Measurements from ENCODE around the gene GRB2.
"Not testable (repeated sequence)": the region's sequence is repeated elsewhere in the genome, so short reads cannot be mapped to it uniquely, and the experiment has no call there.

The GRB2 gene

DNA sequence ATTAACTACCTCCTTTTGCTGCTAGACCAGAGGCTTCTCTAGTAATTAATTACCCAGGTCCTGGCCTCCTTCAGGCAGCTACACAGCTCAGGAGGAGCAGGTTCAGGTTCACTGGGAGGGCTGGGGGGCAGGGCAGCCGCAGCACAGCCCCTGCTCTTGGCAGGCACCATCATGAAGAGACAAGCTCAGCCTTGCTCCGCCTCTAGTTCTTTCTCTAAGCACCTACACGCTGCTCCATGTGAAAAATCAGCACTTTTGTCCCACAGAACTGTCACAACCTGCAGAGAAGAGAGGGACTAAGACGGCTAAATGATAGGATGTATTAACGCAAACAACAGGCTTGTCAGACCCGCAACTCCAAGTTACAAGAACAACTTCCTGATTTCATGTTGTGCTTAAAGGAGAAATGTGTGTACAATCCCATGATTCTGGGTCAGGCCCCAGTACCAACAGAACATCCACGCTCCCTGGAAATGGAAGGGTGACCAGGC, 53.4 kb downstream of the GRB2 start:
- no peak overlapping the region for H3K9ac ChIP-seq (ENCODE audit: low read length)
- H3K27ac ChIP-seq (ENCODE audit: low read depth, low read length): no peak overlapping the region
- H3K36me3 ChIP-seq (ENCODE audit: control insufficient read depth, insufficient read depth, low read length): no peaks in the 10 kb centered on the region
- peaks cover 8% of the 10 kb centered on the region for H3K4me1 ChIP-seq (ENCODE audit: control insufficient read depth, insufficient read depth, low read length)
- H3K27me3 ChIP-seq (ENCODE audit: control insufficient read depth, insufficient read depth, low read length): no peaks in the 10 kb centered on the region
- H3K4me3 ChIP-seq (ENCODE audit: low read length): no peak overlapping the region

DNA sequence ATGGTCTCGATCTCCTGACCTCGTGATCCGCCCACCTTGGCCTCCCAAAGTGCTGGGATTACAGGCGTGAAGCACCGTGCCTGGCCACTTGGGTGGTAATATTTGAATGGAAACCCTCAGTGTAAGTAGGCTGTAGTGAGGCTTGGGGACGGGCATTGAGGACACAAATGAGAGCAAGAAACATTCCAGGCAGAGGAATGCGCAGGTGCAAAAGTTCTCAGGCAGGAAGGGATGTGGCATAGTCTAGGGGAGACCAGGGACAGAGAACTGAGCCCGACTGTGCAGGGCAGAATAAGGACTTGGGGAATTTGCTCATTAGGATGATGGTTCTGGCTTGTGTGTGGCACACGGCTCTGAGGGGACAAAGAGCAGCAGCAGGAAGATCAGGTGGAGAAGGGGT, 54.8 kb downstream of the GRB2 start:
- Histone ChIP-seq H3K4me1 (ENCODE audit: control insufficient read depth, insufficient read depth, low read length) (peaks cover 8% of the 10 kb centered on the region), H3K9ac (ENCODE audit: low read length) (no peak overlapping the region), H3K4me3 (ENCODE audit: low read length) (no peak overlapping the region), H3K27me3 (ENCODE audit: control insufficient read depth, insufficient read depth, low read length) (no peaks in the 10 kb centered on the region), H3K36me3 (ENCODE audit: control insufficient read depth, insufficient read depth, low read length) (no peaks in the 10 kb centered on the region), H3K27ac (ENCODE audit: low read depth, low read length) (no peak overlapping the region)

DNA sequence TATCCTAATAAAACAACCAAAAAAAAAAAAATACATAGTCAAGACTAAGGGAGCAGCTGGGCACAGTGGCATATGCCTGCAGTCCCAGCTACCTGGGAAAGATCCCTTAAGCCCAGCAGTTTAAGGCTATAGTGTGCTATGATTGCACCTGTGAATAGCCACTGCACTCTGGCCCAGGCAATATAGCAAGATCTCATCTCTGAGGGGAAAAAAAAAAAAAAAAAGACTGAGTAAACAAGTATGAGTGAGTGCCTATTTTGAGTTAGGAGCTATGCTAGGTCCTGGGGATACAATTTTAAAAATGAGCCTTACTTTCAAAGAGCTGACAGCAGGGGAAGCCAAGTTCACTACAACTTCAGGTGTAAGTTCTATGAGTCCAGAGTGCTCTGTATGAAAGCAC, 55.4 kb downstream of the GRB2 start:
- H3K9ac ChIP-seq (ENCODE audit: low read length): no peak overlapping the region
- H3K4me3 ChIP-seq (ENCODE audit: low read length): no peak overlapping the region
- no peaks in the 10 kb centered on the region for H3K27me3 ChIP-seq (ENCODE audit: control insufficient read depth, insufficient read depth, low read length)
- peaks cover 8% of the 10 kb centered on the region for H3K4me1 ChIP-seq (ENCODE audit: control insufficient read depth, insufficient read depth, low read length)
- H3K27ac ChIP-seq (ENCODE audit: low read depth, low read length): no peak overlapping the region
- no peaks in the 10 kb centered on the region for H3K36me3 ChIP-seq (ENCODE audit: control insufficient read depth, insufficient read depth, low read length)

DNA sequence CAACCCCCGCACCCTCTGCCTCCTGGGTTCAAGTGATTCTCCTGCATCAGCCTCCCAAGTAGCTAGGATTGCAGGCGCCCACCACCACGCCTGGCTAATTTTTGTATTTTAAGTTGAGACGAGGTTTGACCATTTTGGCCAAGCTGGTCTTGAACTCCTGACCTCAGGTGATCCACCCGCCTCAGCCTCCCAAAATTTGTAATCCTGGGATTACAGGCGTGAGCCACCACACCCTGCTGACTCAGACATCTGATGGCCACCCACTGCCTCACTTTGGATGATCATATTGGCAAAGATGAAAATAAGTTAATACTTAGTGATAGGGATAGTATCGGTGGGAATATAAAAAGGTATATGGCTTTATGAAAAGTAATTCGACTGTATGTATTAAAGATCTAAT, 55.9 kb downstream of the GRB2 start:
- H3K36me3 ChIP-seq (ENCODE audit: control insufficient read depth, insufficient read depth, low read length): no peaks in the 10 kb centered on the region
- H3K9ac ChIP-seq (ENCODE audit: low read length): no peak overlapping the region
- no peak overlapping the region for H3K27ac ChIP-seq (ENCODE audit: low read depth, low read length)
- H3K27me3 ChIP-seq (ENCODE audit: control insufficient read depth, insufficient read depth, low read length): no peaks in the 10 kb centered on the region
- peaks cover 8% of the 10 kb centered on the region for H3K4me1 ChIP-seq (ENCODE audit: control insufficient read depth, insufficient read depth, low read length)
- no peak overlapping the region for H3K4me3 ChIP-seq (ENCODE audit: low read length)

DNA sequence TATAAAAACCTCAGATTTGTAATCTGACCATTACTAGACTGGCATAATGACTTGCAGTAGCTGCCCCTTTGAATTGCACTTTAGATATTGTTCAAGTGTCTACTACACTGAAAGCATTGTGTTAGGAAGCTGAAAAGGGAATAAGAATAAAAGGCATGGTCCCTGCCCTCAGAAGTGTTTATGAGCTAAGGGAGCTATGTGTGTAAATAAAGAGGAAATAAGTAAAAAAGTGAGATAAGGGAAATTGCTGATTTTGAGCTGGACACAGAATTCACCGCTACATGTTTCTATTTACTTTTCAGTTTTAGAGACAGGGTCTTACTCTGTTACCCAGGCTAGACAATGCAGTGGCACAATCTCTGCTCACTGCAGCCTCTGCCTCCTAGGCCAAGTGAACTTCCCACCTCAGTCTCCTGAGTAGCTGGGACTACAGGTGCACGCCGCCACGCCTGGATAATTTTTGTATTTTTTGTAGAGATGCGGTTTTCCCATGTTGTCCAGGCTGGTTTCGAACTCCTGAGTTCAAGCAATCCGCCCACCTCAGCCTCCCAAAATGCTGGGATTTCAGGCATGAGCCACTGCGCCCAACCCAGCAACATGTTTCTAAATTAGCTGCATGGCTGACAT, 57.0 kb downstream of the GRB2 start:
- Histone ChIP-seq H3K36me3 (ENCODE audit: control insufficient read depth, insufficient read depth, low read length) (no peaks in the 10 kb centered on the region), H3K27me3 (ENCODE audit: control insufficient read depth, insufficient read depth, low read length) (no peaks in the 10 kb centered on the region), H3K27ac (ENCODE audit: low read depth, low read length) (no peak overlapping the region), H3K4me1 (ENCODE audit: control insufficient read depth, insufficient read depth, low read length) (peaks cover 8% of the 10 kb centered on the region), H3K9ac (ENCODE audit: low read length) (no peak overlapping the region), H3K4me3 (ENCODE audit: low read length) (no peak overlapping the region)

DNA sequence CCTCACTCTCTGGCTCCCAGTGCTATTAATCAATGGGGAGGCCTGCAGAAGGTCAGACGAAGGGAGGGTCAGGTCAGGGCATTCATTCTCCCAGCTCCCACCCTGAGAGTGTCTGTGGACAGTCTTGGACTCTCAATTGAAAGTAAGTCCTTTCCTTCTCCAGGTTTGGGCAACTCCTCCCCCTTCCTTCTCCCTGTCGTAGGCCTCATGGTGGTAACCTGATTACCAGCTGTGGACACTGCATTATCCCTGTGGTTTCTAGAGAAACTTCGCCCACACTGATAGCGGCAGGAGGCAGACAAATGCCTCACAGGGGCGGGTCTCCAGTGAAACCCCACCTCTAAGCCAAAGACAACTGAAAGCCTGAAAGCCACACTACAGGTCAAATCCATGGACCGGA, 58.6 kb downstream of the GRB2 start:
- Histone ChIP-seq H3K27ac (ENCODE audit: low read depth, low read length) (no peak overlapping the region), H3K4me1 (ENCODE audit: control insufficient read depth, insufficient read depth, low read length) (peaks cover 2% of the 10 kb centered on the region)

DNA sequence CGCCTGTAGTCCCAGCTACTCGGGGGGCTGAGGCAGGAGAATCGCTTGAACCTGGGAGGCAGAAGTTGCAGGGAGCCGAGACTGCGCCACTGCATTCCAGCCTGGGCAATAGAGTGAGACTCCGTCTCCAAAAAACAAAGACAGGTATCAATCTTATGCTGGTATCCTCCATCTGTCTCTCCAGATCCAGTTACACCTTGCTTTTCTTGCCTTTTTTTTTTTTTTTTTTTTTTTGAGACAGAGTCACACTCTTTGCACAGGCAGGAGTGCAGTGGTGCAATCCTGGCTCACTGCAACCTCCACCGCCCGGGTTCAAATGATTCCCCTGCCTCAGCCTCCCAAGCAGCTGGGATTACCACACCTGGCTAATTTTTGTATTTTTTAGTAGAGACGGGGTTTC, 59.1 kb downstream of the GRB2 start:
- H3K4me1 ChIP-seq (ENCODE audit: control insufficient read depth, insufficient read depth, low read length); H3K27me3 ChIP-seq (ENCODE audit: control insufficient read depth, insufficient read depth, low read length); H3K9ac ChIP-seq (ENCODE audit: low read length); H3K36me3 ChIP-seq (ENCODE audit: control insufficient read depth, insufficient read depth, low read length); H3K4me3 ChIP-seq (ENCODE audit: low read length); H3K27ac ChIP-seq (ENCODE audit: low read depth, low read length): not testable (repeated sequence)

More for the DNA sequence above, 58.6 kb downstream of the GRB2 start:
- H3K4me3 ChIP-seq (ENCODE audit: low read length): no peak overlapping the region
- H3K36me3 ChIP-seq (ENCODE audit: control insufficient read depth, insufficient read depth, low read length): no peaks in the 10 kb centered on the region
- H3K27me3 ChIP-seq (ENCODE audit: control insufficient read depth, insufficient read depth, low read length): no peaks in the 10 kb centered on the region
- H3K9ac ChIP-seq (ENCODE audit: low read length): no peak overlapping the region

DNA sequence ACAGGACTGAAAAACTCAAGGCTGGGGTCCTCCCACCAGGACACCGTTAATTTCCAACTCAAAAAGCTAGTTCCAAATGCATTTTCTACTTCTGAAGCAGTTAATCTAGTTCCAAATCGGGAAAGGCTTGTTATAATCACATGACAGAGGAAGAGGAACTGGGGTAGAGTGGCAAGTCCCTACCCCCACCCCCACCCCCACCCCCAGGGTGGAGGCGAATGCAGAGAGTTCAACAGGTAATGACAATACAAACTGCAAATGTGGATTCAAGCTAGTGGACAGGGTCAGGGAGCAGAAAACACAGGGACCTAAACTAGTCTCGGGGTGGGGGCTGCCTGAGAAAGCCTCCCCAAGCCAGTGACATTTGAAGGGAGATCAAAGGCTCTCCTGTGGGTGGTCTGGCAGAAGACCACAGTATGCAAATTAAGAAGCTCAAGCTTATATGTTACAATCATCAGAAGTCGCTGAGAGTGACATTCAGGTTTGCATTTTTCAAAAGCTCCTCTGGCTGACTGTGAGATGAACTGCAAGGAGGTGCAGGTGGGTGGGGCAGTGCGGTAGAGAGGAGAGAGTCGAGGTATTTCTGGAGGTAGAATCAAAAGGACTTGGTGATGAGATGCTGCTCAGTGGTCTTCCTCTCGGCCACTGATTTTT, 59.8 kb downstream of the GRB2 start:
- Histone ChIP-seq H3K27me3 (ENCODE audit: control insufficient read depth, insufficient read depth, low read length) (no peaks in the 10 kb centered on the region), H3K36me3 (ENCODE audit: control insufficient read depth, insufficient read depth, low read length) (no peaks in the 10 kb centered on the region), H3K9ac (ENCODE audit: low read length) (no peak overlapping the region), H3K4me3 (ENCODE audit: low read length) (no peak overlapping the region), H3K27ac (ENCODE audit: low read depth, low read length) (no peak overlapping the region), H3K4me1 (ENCODE audit: control insufficient read depth, insufficient read depth, low read length) (no peaks in the 10 kb centered on the region)

DNA sequence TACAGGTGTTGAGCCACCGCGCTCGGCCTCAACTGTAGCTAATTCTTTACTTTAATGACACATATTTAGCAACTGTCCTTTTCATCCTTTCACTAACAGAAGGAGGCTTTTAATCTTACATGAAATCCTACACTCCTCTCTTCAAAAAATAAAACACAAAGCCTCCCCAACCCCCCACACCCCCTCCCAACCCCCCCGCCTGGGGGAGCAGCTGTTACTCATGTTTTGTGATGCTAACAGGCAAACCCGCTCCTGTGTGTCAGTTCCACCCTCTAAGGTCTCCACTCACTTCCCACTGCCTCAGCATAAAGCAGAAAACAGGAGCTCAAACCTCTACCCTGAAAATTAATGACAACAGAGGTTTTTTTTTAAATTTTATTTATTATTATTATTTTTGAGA, 60.8 kb downstream of the GRB2 start:
- peaks cover 4% of the 10 kb centered on the region for H3K4me1 ChIP-seq (ENCODE audit: control insufficient read depth, insufficient read depth, low read length)
- no peaks in the 10 kb centered on the region for H3K27me3 ChIP-seq (ENCODE audit: control insufficient read depth, insufficient read depth, low read length)
- H3K4me3 ChIP-seq (ENCODE audit: low read length): no peak overlapping the region

DNA sequence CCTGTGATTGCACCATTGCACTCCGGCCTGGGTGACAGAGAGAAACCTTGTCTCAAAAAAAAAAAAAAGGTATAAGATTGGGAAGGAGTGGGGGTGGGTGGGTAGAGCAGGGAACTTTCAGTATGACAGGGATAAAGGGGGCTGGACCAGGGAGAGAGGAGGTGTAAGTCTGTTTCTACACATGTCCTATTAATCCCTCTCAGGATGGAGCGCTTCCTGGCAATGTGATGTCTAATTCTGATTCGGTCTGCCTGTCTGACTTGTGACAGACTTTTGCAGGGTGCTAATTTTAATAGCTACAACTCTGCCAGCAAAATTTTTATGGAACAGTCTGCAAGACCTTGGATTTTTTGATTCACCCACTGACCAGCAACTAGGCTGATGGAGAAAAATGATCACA, 62.5 kb downstream of the GRB2 start:
- no peaks in the 10 kb centered on the region for H3K36me3 ChIP-seq (ENCODE audit: control insufficient read depth, insufficient read depth, low read length)
- peaks cover 4% of the 10 kb centered on the region for H3K4me1 ChIP-seq (ENCODE audit: control insufficient read depth, insufficient read depth, low read length)
- H3K4me3 ChIP-seq (ENCODE audit: low read length): no peak overlapping the region
- H3K9ac ChIP-seq (ENCODE audit: low read length): no peak overlapping the region
- H3K27ac ChIP-seq (ENCODE audit: low read depth, low read length): no peak overlapping the region
- H3K27me3 ChIP-seq (ENCODE audit: control insufficient read depth, insufficient read depth, low read length): no peaks in the 10 kb centered on the region

More for the DNA sequence above, 60.8 kb downstream of the GRB2 start:
- H3K9ac ChIP-seq (ENCODE audit: low read length): no peak overlapping the region
- H3K36me3 ChIP-seq (ENCODE audit: control insufficient read depth, insufficient read depth, low read length): no peaks in the 10 kb centered on the region
- no peak overlapping the region for H3K27ac ChIP-seq (ENCODE audit: low read depth, low read length)

DNA sequence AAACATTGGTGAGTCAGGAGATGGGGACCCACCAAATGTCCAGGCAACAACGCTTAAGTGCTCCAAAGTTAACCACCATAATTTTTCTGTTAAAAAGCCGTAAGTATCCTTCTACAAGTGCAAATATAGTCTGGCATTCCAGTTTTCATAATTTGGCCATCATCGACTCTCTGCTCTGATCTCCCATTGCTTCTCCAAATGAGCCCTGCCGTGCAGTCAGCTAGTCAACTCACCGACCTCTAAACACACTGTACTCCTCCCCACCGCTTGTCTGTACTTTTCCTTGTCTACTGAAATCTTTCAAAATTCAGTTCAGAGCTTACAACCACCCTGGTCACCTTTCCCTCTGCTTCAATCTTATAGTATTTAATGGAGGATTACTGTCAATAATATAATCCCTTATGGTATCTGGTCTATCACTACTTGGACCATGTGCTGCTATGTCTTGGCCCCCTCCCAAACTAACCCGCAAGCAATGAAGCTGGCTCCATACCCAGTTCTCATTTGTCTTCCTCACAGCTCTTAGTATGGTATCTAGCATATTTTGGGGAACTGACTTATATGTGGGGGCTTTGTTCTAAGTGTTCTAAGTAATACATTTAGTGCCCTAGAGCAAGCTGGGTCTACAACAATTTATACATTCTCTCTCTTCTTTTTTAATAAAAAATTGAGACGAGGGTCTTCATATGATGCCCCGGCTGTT, 63.5 kb downstream of the GRB2 start:
- H3K36me3 ChIP-seq (ENCODE audit: control insufficient read depth, insufficient read depth, low read length): no peaks in the 10 kb centered on the region
- no peak overlapping the region for H3K4me3 ChIP-seq (ENCODE audit: low read length)
- no peaks in the 10 kb centered on the region for H3K27me3 ChIP-seq (ENCODE audit: control insufficient read depth, insufficient read depth, low read length)
- no peak overlapping the region for H3K9ac ChIP-seq (ENCODE audit: low read length)
- H3K27ac ChIP-seq (ENCODE audit: low read depth, low read length): no peak overlapping the region
- peaks cover 4% of the 10 kb centered on the region for H3K4me1 ChIP-seq (ENCODE audit: control insufficient read depth, insufficient read depth, low read length)

DNA sequence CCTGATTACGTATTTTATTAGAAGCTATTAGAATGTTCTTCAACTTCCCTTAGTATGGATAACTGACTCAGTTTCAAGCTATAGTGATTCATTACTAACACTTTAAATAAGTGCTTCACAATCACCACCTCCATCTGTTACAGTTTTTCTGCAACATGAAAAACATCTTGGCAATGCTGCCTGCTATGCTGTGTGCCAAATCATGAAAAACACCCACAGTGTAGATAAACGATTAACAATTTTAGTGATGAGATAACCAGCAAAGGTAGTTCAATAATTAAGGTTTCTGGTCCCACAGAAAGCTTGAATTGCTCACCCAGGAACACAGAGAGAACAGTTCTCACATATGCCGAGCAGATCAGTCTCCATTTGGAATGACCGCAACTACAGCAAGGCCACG, 64.8 kb downstream of the GRB2 start:
- no peak overlapping the region for H3K4me3 ChIP-seq (ENCODE audit: low read length)
- peaks cover 4% of the 10 kb centered on the region for H3K4me1 ChIP-seq (ENCODE audit: control insufficient read depth, insufficient read depth, low read length)
- no peak overlapping the region for H3K27ac ChIP-seq (ENCODE audit: low read depth, low read length)
- H3K27me3 ChIP-seq (ENCODE audit: control insufficient read depth, insufficient read depth, low read length): no peaks in the 10 kb centered on the region
- no peak overlapping the region for H3K9ac ChIP-seq (ENCODE audit: low read length)
- no peaks in the 10 kb centered on the region for H3K36me3 ChIP-seq (ENCODE audit: control insufficient read depth, insufficient read depth, low read length)
